Loucy (cell line): ENCODE results near the gene IFT52.

Experiments used
- CTCF ChIP-seq: fragments of 200-600 bp; sonication (generic); conservative IDR thresholded peaks from 2 replicates; pipeline ENCODE4 v1.5.1; 2014; ENCODE audit warnings: mild to moderate bottlenecking, antibody characterized with exemption, low read length
- EZH2phosphoT487 ChIP-seq: fragments of 200-600 bp; IDR thresholded peaks from 2 replicates; pipeline ENCODE4 v1.6.1; 2018; ENCODE audit warnings: antibody characterized with exemption, mild to moderate bottlenecking, moderate library complexity, borderline replicate concordance

GRCh38 chr20:43605715-43606114 lies 15.0 kb downstream of the IFT52 start:
- TF ChIP-seq CTCF (no peak), EZH2phosphoT487 (no peak)
